Panc1 (cell line): Measurements from ENCODE around the gene MAP3K21. TPM values are rescaled to one million over a fixed set of nuclear protein-coding genes. Genes with fewer than 3 reads are reported as not detected.

Experiments used
- ATAC-seq: fragments of 200-7000 bp; cut with Tn5 transposase; 2 replicates; pipeline ENCODE4 v1.9.1; 2020; ENCODE audit warnings: mild to moderate bottlenecking, moderate library complexity
- BruUV-seq: library from RNA; stranded (reverse); fragments of 400-500 nt; replicated peaks from 2 replicates; lab custom pipeline; 2021; lab: Mats Ljungman, UMichigan
- CTCF ChIA-PET: fragments of 300-600 bp; sonication (Branson Sonifier 250); formaldehyde crosslinking; loops from one replicate; lab custom pipeline; 2022; ENCODE audit warnings: antibody characterized with exemption; lab: Charles Lee
- POLR2A ChIA-PET: fragments of 300-600 bp; sonication (Branson Sonifier 250); formaldehyde crosslinking; loops from one replicate; lab custom pipeline; 2022; ENCODE audit warnings: antibody characterized with exemption; lab: Charles Lee
- DNase-seq: peaks from one replicate; pipeline ENCODE4 v3.0.0-alpha.2; 2010; ENCODE audit warnings: low read depth, low spot score
- H3K27ac ChIP-seq: 2 replicates; pipeline ENCODE4 v1.5.1; 2011; ENCODE audit warnings: mild to moderate bottlenecking, low read length, inconsistent platforms
- H3K27me3 ChIP-seq: fragments of 200-500 bp; sonication (Bioruptor generic); 2 replicates; pipeline ENCODE4 v1.6.0; 2014; ENCODE audit warnings: low read length, inconsistent platforms; ENCODE audit not compliant: control insufficient read depth, insufficient read depth
- H3K36me3 ChIP-seq: fragments of 200-500 bp; sonication (Bioruptor generic); 2 replicates; pipeline ENCODE4 v1.5.1; 2014; ENCODE audit warnings: inconsistent platforms, mild to moderate bottlenecking, low read length, moderate library complexity; ENCODE audit not compliant: control insufficient read depth, insufficient read depth
- H3K4me1 ChIP-seq: 2 replicates; pipeline ENCODE4 v1.5.1; 2011; ENCODE audit warnings: inconsistent platforms, mild to moderate bottlenecking, low read length, moderate library complexity; ENCODE audit not compliant: control insufficient read depth, insufficient read depth
- H3K4me3 ChIP-seq, 2 experiments: 2 replicates each; pipeline ENCODE4 v1.5.1; 2011 to 2012; ENCODE audit warnings: low read depth in 2 of 2, low read length in 2 of 2, mild to moderate bottlenecking in 2 of 2, inconsistent platforms in 1 of 2, moderate library complexity in 1 of 2
- H3K9me3 ChIP-seq: fragments of 200-500 bp; sonication (Bioruptor generic); 2 replicates; pipeline ENCODE4 v1.5.1; 2014; ENCODE audit warnings: low read depth, mild to moderate bottlenecking, inconsistent platforms, low read length, moderate library complexity; ENCODE audit not compliant: control insufficient read depth, insufficient read depth
- CTCF ChIP-seq: fragments of 450-650 bp; IDR thresholded peaks from 2 replicates; pipeline ENCODE4 v1.5.1; 2017; ENCODE audit warnings: mild to moderate bottlenecking
- POLR2AphosphoS5 ChIP-seq: IDR thresholded peaks from 2 replicates; pipeline ENCODE4 v1.6.1; 2012; ENCODE audit warnings: mild to moderate bottlenecking, low read depth, low read length, moderate library complexity
- REST ChIP-seq, 2 experiments: IDR thresholded peaks; 2 replicates each; pipeline ENCODE4 v1.6.1; 2011 to 2012; ENCODE audit warnings: low read depth in 2 of 2, control low read depth in 1 of 2, low read length in 1 of 2, mild to moderate bottlenecking in 1 of 2, moderate library complexity in 1 of 2; ENCODE audit not compliant: insufficient read depth in 1 of 2
- SIN3A ChIP-seq: IDR thresholded peaks from 2 replicates; pipeline ENCODE4 v1.6.1; 2012; ENCODE audit warnings: low read depth, mild to moderate bottlenecking, low read length, moderate library complexity, borderline replicate concordance; ENCODE audit not compliant: insufficient read depth
- TCF7L2 ChIP-seq: IDR thresholded peaks from 2 replicates; pipeline ENCODE4 v1.6.1; 2011; ENCODE audit warnings: mild to moderate bottlenecking, low read depth, low read length, inconsistent platforms
- in situ Hi-C: cut with HindIII; loops from 2 replicates; pipeline ENCODE4 v1.10.0; 2016; ENCODE audit warnings: low sequenced_read_pairs, low pct_unique_long_range_greater_than_20kb
- intact Hi-C: fragments of 100-400 bp; cut with micrococcal nuclease; formaldehyde crosslinking; loops from one replicate; pipeline ENCODE4 v1.10.0; 2022; ENCODE audit not compliant: unreplicated experiment
- total RNA-seq: library from RNA; stranded (reverse); gene quantifications from one replicate; pipeline ENCODE4 v1.2.1, GENCODE V29; 2021; ENCODE audit not compliant: unreplicated experiment

MAP3K21 gene
- total RNA-seq, 1 experiment from 2014 or later = 3.1 TPM

GRCh38 chr1:233334092-233334491, 6.6 kb downstream of the MAP3K21 start:
- intact Hi-C loops (no loop called here), in situ Hi-C loops (no loop called here)
- Histone ChIP-seq H3K4me3 (no peak overlapping the region), H3K9me3 (no peaks in the 10 kb centered on the region), H3K4me1 (no peaks in the 10 kb centered on the region), H3K36me3 (no peaks in the 10 kb centered on the region), H3K27ac (no peak overlapping the region), H3K27me3 (peaks cover 2% of the 10 kb centered on the region)
- ATAC-seq (no peak), DNase-seq (no peak)
- no peak for TF ChIP-seq REST (IDR thresholded peaks at IDR 0.05; ENCODE audit: insufficient read depth in 1 of 2, low read depth in 2 of 2, low read length in 1 of 2)
- no peak for TF ChIP-seq TCF7L2
- TF ChIP-seq POLR2AphosphoS5 = no peak
- TF ChIP-seq SIN3A = no peak
- TF ChIP-seq CTCF = no peak
- POLR2A ChIA-PET = interaction anchor here (0.6 kb wide), 1 partner anchor 761 kb away, joined by 7 read pairs; no protein-coding TSS in a partner anchor
- CTCF ChIA-PET = no interaction called here
- BruUV-seq = no TSS peak

- no TSS peak for BruUV-seq
- Histone ChIP-seq H3K9me3 (no peaks in the 10 kb centered on the region), H3K4me1 (no peaks in the 10 kb centered on the region), H3K36me3 (no peaks in the 10 kb centered on the region), H3K27ac (no peak overlapping the region), H3K27me3 (no peaks in the 10 kb centered on the region; the same call in none of the 2 replicates), H3K4me3 (no peak overlapping the region)
- ChIA-PET CTCF (no interaction called here), POLR2A (interaction anchor here (0.7 kb wide), 1 partner anchor 781 kb away, joined by 4 read pairs; no protein-coding TSS in a partner anchor)
- intact Hi-C loops = no loop called here
- in situ Hi-C loops = no loop called here
- ATAC-seq (no peak), DNase-seq (no peak)
- TF ChIP-seq CTCF = no peak
- TF ChIP-seq SIN3A = no peak
- no peak for TF ChIP-seq REST (IDR thresholded peaks at IDR 0.05; ENCODE audit: insufficient read depth in 1 of 2, low read depth in 2 of 2, low read length in 1 of 2)
- no peak for TF ChIP-seq TCF7L2
- TF ChIP-seq POLR2AphosphoS5 = no peak
Observed at GRCh38 chr1:233336554-233337456, 9.3 kb downstream of the MAP3K21 start.
